ENCODE data around the gene HSH2D. TPM values are rescaled to one million over a fixed set of nuclear protein-coding genes. Genes with fewer than 3 reads are reported as not detected.

HSH2D gene
- total RNA-seq, 6 experiments from 2014 or later, result 0.26 to 1.7 (median 0.48) TPM

DNA sequence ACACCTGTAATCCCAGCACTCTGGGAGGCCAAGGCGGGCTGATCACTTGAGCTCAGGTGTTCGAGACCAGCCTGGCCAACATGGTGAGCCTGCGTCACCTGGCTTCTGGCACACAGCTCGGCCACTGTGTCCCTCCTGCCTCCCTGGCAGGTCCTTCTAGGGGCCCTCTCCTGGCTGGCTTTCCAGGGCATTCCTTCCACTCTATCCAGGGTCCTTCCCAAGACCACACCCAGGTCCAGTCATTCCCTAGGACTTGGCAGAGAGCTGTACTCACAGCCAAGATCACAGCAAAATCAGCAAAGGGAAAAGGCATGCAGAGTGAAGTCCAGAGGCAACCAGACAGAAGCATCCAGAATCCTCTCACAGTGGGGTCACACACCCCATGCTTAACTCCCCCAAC, 9.7 kb upstream of the HSH2D start:
- intact Hi-C loops (cut with DNase I), result no loop called here
- TF ChIP-seq POLR2A (IDR thresholded peaks at IDR 0.05), result no peak
- TF ChIP-seq, protein P1, sequence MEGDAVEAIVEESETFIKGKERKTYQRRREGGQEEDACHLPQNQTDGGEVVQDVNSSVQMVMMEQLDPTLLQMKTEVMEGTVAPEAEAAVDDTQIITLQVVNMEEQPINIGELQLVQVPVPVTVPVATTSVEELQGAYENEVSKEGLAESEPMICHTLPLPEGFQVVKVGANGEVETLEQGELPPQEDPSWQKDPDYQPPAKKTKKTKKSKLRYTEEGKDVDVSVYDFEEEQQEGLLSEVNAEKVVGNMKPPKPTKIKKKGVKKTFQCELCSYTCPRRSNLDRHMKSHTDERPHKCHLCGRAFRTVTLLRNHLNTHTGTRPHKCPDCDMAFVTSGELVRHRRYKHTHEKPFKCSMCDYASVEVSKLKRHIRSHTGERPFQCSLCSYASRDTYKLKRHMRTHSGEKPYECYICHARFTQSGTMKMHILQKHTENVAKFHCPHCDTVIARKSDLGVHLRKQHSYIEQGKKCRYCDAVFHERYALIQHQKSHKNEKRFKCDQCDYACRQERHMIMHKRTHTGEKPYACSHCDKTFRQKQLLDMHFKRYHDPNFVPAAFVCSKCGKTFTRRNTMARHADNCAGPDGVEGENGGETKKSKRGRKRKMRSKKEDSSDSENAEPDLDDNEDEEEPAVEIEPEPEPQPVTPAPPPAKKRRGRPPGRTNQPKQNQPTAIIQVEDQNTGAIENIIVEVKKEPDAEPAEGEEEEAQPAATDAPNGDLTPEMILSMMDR (IDR thresholded peaks at IDR 0.05), result no peak
- DNase-seq (no peak), ATAC-seq (peak in 1 of 4 donors; percentile 11)
- no peaks in the 10 kb centered on the region for H3K9me3 ChIP-seq
- WGBS (ENCODE audit: insufficient coverage, low coverage, low lambda C conversion rate, missing lambda C conversion rate), result no CpG with 5 or more reads among the region's 4 CpGs
- H3K27me3 ChIP-seq, result no peaks in the 10 kb centered on the region
- H3K4me1 ChIP-seq, result no peaks in the 10 kb centered on the region
- no peak overlapping the region for H3K27ac ChIP-seq
- H3K4me3 ChIP-seq, result no peak overlapping the region
- peaks cover 0 to 30% (median 13%) of the 10 kb centered on the region in 4 donors for H3K36me3 ChIP-seq

DNA sequence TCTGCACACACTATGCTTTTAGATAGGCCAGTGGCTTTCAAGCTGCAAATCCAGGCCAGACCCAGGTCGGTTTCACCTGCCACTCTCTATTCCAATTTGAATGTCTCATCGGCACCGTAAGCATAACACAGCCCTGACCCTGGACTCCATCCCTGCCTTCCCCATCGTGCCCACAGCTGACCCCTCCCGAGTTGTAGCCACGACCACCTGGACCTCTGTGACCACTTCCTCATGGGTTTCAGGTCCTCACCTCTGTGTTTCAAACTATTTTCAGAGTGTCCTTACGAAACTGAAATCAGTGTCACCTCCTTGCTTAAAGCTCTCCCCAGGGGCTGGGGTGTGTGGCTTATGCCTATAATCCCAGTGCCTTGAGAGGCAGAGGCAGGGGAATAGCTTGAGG, 9.0 kb upstream of the HSH2D start:
- Histone ChIP-seq H3K4me1 (no peaks in the 10 kb centered on the region), H3K36me3 (peaks cover 0 to 23% (median 12%) of the 10 kb centered on the region in 4 donors), H3K27me3 (no peaks in the 10 kb centered on the region), H3K9me3 (no peaks in the 10 kb centered on the region), H3K4me3 (no peak overlapping the region), H3K27ac (no peak overlapping the region)
- no peak for DNase-seq
- ATAC-seq, result peak in 1 of 4 donors; percentile 20
- 67% methylated on average over 7 of the region's 7 CpGs for WGBS (ENCODE audit: insufficient coverage, low coverage, low lambda C conversion rate, missing lambda C conversion rate)
- intact Hi-C loops (cut with DNase I), result no loop called here
- no peak for TF ChIP-seq POLR2A (IDR thresholded peaks at IDR 0.05)
- TF ChIP-seq, protein P1 (IDR thresholded peaks at IDR 0.05), result no peak

DNA sequence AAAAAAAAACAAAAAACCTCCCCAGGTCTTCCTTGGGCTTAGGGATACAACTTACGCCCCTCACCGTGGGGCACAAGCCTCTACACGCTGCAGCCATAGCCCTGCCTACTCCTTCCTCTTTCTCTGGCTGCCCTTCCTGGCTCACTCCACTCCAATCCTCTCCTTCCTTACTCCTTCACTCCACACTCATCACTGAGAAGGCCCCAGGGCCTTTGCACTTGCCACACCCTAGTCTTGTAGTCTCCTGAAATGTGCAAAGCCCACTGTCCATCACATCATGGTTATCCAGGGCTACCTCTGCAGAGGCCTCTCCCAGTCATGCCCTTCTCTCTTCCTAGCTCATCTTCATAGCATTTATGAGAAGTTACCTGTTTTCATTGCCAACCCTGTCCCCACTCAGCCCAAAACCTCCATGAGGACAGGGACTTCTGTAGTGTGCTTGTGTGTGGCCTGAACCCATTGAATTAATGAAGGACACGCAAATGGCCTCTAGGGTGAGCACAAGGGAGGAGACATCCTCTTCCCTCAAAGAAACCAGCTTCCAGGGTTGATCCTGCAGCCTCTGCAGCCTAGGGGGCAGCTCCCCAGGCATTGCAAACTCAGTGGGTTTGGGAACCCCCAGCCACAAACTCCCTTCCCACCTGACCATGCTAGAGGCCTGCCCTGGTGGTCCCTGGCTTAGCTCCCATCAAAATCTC, 7.9 kb upstream of the HSH2D start:
- WGBS (ENCODE audit: insufficient coverage, low coverage, low lambda C conversion rate, missing lambda C conversion rate), result 66% methylated on average over 4 of the region's 4 CpGs
- H3K4me3 ChIP-seq, result no peak overlapping the region
- H3K27me3 ChIP-seq, result no peaks in the 10 kb centered on the region
- peak in 1 of 4 donors; percentile 27 for ATAC-seq
- H3K4me1 ChIP-seq, result no peaks in the 10 kb centered on the region
- DNase-seq, result no peak
- TF ChIP-seq, protein P1 (IDR thresholded peaks at IDR 0.05), result no peak
- TF ChIP-seq POLR2A (IDR thresholded peaks at IDR 0.05), result no peak
- no peaks in the 10 kb centered on the region for H3K9me3 ChIP-seq
- intact Hi-C loops (cut with DNase I), result no loop called here
- peaks cover 0 to 17% (median 12%) of the 10 kb centered on the region in 4 donors for H3K36me3 ChIP-seq
- no peak overlapping the region for H3K27ac ChIP-seq

DNA sequence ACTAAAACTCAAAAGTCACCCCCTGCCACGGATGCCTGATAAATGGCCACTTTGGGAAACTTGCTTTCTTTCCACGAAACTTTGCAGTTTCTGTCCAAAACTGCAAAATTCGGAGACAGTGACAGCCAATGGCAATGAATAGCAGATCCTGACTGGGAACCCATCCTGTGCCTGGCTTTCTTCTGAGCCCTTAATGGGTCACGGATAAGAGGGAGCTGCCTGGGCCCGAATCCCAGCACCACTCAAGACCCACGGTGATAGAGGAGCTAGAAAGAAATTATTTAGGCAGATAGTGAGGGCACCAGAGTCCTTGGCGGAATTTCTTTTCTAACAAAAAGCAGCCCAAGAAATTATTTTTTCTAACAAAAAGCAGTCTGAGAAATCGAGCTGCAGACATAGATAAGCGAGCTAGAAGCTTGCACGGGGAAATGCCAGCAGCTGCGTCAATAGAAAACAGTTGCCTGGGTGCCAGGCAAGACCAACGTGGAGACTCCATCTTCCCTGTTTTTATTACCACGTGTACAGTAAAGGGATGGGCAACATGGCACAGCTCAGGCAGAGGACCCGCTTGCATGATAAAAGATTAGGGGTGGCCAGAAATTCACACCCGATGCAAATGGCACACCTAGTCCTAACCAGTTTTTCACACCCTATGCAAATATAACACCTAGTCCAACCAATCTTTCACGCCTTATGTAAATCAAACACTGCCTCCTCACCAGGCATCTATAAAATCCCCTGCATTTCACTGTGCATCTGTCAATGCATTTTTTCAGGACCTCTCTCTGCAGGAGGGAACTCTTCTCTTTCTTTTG, 7.1 kb upstream of the HSH2D start:
- intact Hi-C loops (cut with DNase I), result no loop called here
- WGBS (ENCODE audit: insufficient coverage, low coverage, low lambda C conversion rate, missing lambda C conversion rate), result 50% methylated on average over 12 of the region's 16 CpGs
- no peak for TF ChIP-seq POLR2A (IDR thresholded peaks at IDR 0.05)
- TF ChIP-seq, protein P1 (IDR thresholded peaks at IDR 0.05), result no peak

More for the DNA sequence above, 7.1 kb upstream of the HSH2D start:
- H3K27me3 ChIP-seq, result no peaks in the 10 kb centered on the region
- H3K4me1 ChIP-seq, result no peaks in the 10 kb centered on the region
- H3K27ac ChIP-seq, result no peak overlapping the region
- DNase-seq (no peak), ATAC-seq (no peak)
- H3K36me3 ChIP-seq, result peaks cover 0 to 16% (median 12%) of the 10 kb centered on the region in 4 donors
- H3K4me3 ChIP-seq, result no peak overlapping the region
- no peaks in the 10 kb centered on the region for H3K9me3 ChIP-seq

All from right lobe of liver (tissue), 6 donors.